Measurements from ENCODE around the gene LCP1. TPM values are rescaled to one million over a fixed set of nuclear protein-coding genes. Genes with fewer than 3 reads are reported as not detected.

Gene LCP1
- total and polyA plus RNA-seq, 2 of the 13 experiments (the other 11 are each of a cell fraction or from before 2014, with no cell fraction given), result 1.6 TPM

DNA sequence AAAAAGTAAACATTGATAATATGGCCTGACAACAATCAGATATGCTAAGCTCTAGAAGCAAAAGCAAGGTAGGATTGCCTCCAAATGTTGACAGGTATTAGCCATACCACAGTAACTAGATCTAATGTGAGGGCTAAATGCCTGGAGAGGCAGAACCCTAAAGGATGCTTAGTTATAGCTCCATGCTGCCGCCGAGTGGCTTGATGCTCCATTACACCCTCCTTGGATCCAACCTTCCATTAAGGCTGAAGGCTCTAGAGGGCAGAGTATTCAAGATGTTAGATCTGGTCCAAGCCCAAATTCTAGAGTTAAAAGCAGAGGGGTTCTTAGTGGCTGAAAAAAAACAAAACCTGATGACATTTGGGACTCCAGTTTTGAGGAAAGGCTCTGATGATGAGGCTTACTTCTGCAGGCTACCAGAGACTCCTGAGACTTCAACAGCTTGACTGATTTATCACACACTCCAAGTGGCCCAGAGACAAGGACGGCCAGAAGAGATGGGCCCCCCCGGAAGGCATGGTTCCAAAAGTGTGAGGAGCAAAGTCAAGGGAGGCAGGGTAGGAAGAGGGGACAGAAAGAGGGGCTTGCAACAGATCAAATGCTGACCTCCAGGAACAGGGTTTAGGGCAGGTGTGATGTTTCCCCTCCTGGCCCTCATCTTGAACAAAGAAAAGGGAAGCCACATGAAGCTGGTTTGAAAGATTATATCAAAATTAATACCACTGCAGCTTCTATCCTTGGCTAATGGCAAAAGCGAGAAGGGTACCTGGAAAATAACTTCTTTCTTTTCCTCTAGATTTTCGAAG is 55.2 kb downstream of the LCP1 start (continued):
- TF ChIP-seq ZFYVE20 (CRISPR knock-in tag; IDR thresholded peaks at IDR 0.05; ENCODE audit: borderline replicate concordance, low read depth) (no peak), CBFB (CRISPR knock-in tag; IDR thresholded peaks at IDR 0.05) (no peak), LRRFIP1 (CRISPR knock-in tag; conservative IDR thresholded peaks at IDR 0.05) (no peak), ZSCAN9 (CRISPR knock-in tag; IDR thresholded peaks at IDR 0.05; ENCODE audit: borderline replicate concordance) (no peak), ZNF121 (CRISPR knock-in tag; IDR thresholded peaks at IDR 0.05) (no peak), CEBPB (IDR thresholded peaks at IDR 0.05; ENCODE audit: borderline replicate concordance, low read depth, low read length) (no peak), CHD2 (IDR thresholded peaks at IDR 0.05; ENCODE audit: low read depth, low read length) (no peak), FOSL2 (CRISPR knock-in tag; IDR thresholded peaks at IDR 0.05) (peak; percentile 31; the same call in 1 of the 2 replicates), NFYB (CRISPR knock-in tag; IDR thresholded peaks at IDR 0.05) (no peak), ZNF292 (CRISPR knock-in tag; IDR thresholded peaks at IDR 0.05; ENCODE audit: borderline replicate concordance, low read depth) (no peak), BHLHE40 (IDR thresholded peaks at IDR 0.05; ENCODE audit: low read length) (no peak), SOX6 (IDR thresholded peaks at IDR 0.05) (no peak), SOX6 (CRISPR knock-in tag; IDR thresholded peaks at IDR 0.05) (no peak)
- TF ChIP-seq, protein P1, sequence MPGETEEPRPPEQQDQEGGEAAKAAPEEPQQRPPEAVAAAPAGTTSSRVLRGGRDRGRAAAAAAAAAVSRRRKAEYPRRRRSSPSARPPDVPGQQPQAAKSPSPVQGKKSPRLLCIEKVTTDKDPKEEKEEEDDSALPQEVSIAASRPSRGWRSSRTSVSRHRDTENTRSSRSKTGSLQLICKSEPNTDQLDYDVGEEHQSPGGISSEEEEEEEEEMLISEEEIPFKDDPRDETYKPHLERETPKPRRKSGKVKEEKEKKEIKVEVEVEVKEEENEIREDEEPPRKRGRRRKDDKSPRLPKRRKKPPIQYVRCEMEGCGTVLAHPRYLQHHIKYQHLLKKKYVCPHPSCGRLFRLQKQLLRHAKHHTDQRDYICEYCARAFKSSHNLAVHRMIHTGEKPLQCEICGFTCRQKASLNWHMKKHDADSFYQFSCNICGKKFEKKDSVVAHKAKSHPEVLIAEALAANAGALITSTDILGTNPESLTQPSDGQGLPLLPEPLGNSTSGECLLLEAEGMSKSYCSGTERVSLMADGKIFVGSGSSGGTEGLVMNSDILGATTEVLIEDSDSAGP (CRISPR knock-in tag; IDR thresholded peaks at IDR 0.05; ENCODE audit: borderline replicate concordance), result no peak
- TF ChIP-seq, protein P2, sequence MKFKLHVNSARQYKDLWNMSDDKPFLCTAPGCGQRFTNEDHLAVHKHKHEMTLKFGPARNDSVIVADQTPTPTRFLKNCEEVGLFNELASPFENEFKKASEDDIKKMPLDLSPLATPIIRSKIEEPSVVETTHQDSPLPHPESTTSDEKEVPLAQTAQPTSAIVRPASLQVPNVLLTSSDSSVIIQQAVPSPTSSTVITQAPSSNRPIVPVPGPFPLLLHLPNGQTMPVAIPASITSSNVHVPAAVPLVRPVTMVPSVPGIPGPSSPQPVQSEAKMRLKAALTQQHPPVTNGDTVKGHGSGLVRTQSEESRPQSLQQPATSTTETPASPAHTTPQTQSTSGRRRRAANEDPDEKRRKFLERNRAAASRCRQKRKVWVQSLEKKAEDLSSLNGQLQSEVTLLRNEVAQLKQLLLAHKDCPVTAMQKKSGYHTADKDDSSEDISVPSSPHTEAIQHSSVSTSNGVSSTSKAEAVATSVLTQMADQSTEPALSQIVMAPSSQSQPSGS (CRISPR knock-in tag; IDR thresholded peaks at IDR 0.05), result 0 out of 2 replicates have a peak, but pooled peaks have one; percentile 51
- TF ChIP-seq, protein P3, sequence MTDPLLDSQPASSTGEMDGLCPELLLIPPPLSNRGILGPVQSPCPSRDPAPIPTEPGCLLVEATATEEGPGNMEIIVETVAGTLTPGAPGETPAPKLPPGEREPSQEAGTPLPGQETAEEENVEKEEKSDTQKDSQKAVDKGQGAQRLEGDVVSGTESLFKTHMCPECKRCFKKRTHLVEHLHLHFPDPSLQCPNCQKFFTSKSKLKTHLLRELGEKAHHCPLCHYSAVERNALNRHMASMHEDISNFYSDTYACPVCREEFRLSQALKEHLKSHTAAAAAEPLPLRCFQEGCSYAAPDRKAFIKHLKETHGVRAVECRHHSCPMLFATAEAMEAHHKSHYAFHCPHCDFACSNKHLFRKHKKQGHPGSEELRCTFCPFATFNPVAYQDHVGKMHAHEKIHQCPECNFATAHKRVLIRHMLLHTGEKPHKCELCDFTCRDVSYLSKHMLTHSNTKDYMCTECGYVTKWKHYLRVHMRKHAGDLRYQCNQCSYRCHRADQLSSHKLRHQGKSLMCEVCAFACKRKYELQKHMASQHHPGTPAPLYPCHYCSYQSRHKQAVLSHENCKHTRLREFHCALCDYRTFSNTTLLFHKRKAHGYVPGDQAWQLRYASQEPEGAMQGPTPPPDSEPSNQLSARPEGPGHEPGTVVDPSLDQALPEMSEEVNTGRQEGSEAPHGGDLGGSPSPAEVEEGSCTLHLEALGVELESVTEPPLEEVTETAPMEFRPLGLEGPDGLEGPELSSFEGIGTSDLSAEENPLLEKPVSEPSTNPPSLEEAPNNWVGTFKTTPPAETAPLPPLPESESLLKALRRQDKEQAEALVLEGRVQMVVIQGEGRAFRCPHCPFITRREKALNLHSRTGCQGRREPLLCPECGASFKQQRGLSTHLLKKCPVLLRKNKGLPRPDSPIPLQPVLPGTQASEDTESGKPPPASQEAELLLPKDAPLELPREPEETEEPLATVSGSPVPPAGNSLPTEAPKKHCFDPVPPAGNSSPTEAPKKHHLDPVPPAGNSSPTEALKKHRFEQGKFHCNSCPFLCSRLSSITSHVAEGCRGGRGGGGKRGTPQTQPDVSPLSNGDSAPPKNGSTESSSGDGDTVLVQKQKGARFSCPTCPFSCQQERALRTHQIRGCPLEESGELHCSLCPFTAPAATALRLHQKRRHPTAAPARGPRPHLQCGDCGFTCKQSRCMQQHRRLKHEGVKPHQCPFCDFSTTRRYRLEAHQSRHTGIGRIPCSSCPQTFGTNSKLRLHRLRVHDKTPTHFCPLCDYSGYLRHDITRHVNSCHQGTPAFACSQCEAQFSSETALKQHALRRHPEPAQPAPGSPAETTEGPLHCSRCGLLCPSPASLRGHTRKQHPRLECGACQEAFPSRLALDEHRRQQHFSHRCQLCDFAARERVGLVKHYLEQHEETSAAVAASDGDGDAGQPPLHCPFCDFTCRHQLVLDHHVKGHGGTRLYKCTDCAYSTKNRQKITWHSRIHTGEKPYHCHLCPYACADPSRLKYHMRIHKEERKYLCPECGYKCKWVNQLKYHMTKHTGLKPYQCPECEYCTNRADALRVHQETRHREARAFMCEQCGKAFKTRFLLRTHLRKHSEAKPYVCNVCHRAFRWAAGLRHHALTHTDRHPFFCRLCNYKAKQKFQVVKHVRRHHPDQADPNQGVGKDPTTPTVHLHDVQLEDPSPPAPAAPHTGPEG (CRISPR knock-in tag; IDR thresholded peaks at IDR 0.05), result no peak
